Measurements from ENCODE around the gene UQCRQ. TPM values are rescaled to one million over a fixed set of nuclear protein-coding genes. Genes with fewer than 3 reads are reported as not detected.

UQCRQ gene
- total and polyA plus RNA-seq, 3 experiments from 2014 or later, result 595 to 663 (median 615) TPM

DNA sequence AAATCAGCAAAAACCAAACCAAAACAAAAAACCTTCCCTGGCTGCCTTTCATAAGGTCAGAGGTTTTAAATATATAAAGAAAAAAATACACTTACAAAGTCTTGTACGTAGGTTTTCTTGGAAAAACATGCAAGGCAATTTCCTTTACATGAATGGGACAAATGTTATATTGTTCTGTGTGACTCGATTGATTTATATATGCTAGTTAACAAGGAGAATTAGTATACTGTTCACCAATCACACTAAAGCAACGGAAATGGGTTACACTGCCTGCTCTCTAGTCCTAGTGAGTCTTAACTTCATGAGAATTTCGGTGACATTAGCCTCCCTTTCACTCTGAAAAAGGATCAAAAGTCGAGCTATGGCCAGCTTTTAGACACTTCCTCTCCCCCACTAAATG, 5.7 kb upstream of the UQCRQ start:
- Mint-ChIP-seq H3K4me3 (no peak overlapping the region), H3K4me1 (peaks cover 5 to 6% (median 5%) of the 10 kb centered on the region in 3 donors), H3K9me3 (no peaks in the 10 kb centered on the region), H3K36me3 (peaks cover 0 to 4% (median 0%) of the 10 kb centered on the region in 3 donors), H3K27me3 (peaks cover 3 to 9% of the 10 kb centered on the region in 2 donors), H3K27ac (no peak overlapping the region)
- DNase-seq, result no peak
- H3K36me3 ChIP-seq (ENCODE audit: insufficient read depth, low read length), result no peaks in the 10 kb centered on the region
- no peak overlapping the region for H3K27ac ChIP-seq (ENCODE audit: low read depth, low read length)
- ChIA-PET POLR2A (interaction anchor here (0.5 kb wide), 1 partner anchor 19 kb away, joined by 3 read pairs; no protein-coding TSS in a partner anchor), CTCF (interaction anchor here (0.9 kb wide), 1 partner anchor 31 kb away, joined by 4 read pairs; the partner anchor contains the start of gene SHROOM1)
- H3K27me3 ChIP-seq (ENCODE audit: insufficient read depth, low read length, poor library complexity, severe bottlenecking), result no peaks in the 10 kb centered on the region
- H3K4me1 ChIP-seq (ENCODE audit: insufficient read depth, low read length), result peaks cover 5% of the 10 kb centered on the region
- no peak overlapping the region for H3K4me3 ChIP-seq (ENCODE audit: low read length)
- no peaks in the 10 kb centered on the region for H3K9me3 ChIP-seq (ENCODE audit: low read length)

- Mint-ChIP-seq H3K36me3 (peaks cover 0 to 37% (median 3%) of the 10 kb centered on the region in 3 donors), H3K27ac (peak overlapping the region; percentile 92 to 100 (median 100)), H3K4me1 (peaks cover 23 to 37% (median 35%) of the 10 kb centered on the region in 3 donors), H3K27me3 (peaks cover 0 to 2% of the 10 kb centered on the region in 2 donors), H3K9me3 (no peaks in the 10 kb centered on the region), H3K4me3 (peak overlapping the region; percentile 90 to 100 (median 99))
- Histone ChIP-seq H3K4me3 (ENCODE audit: low read length) (peak overlapping the region; percentile 88), H3K27ac (ENCODE audit: low read depth, low read length) (peak overlapping the region; percentile 96), H3K27me3 (ENCODE audit: insufficient read depth, low read length, poor library complexity, severe bottlenecking) (no peaks in the 10 kb centered on the region), H3K9me3 (ENCODE audit: low read length) (no peaks in the 10 kb centered on the region), H3K4me1 (ENCODE audit: insufficient read depth, low read length) (peaks cover 17% of the 10 kb centered on the region), H3K36me3 (ENCODE audit: insufficient read depth, low read length) (no peaks in the 10 kb centered on the region)
- no peak for DNase-seq
- POLR2A ChIA-PET, result interaction anchor here (0.6 to 2.4 kb wide), 3 partner anchors 98 to 186 kb away, joined by 3 to 9 read pairs (median 4); partner anchors contain the start of genes HSPA4 and KIF3A
- CTCF ChIA-PET, result interaction anchor here (0.7 to 1.6 kb wide), 8 partner anchors 17 to 479 kb away, joined by 3 to 4 read pairs (median 3); partner anchors contain the start of gene CCNI2
These were observed 637 bp upstream of the UQCRQ start for GRCh38 chr5:132865668-132866341.

- ChIA-PET POLR2A (interaction anchor here (0.5 to 2.4 kb wide), 4 partner anchors 15 to 185 kb away, joined by 3 to 9 read pairs (median 5); partner anchors contain the start of gene HSPA4), CTCF (interaction anchor here (1.3 to 1.5 kb wide), 2 partner anchors 45 to 480 kb away, joined by 3 to 4 read pairs; no protein-coding TSS in a partner anchor)
- Histone ChIP-seq H3K27ac (ENCODE audit: low read depth, low read length) (peak overlapping the region; percentile 96), H3K4me1 (ENCODE audit: insufficient read depth, low read length) (peaks cover 17% of the 10 kb centered on the region), H3K36me3 (ENCODE audit: insufficient read depth, low read length) (no peaks in the 10 kb centered on the region), H3K27me3 (ENCODE audit: insufficient read depth, low read length, poor library complexity, severe bottlenecking) (no peaks in the 10 kb centered on the region), H3K9me3 (ENCODE audit: low read length) (no peaks in the 10 kb centered on the region), H3K4me3 (ENCODE audit: low read length) (peak overlapping the region; percentile 88)
- peak overlapping the region; percentile 92 to 100 (median 100) for H3K27ac Mint-ChIP-seq
- peak overlapping the region; percentile 90 to 100 (median 99) for H3K4me3 Mint-ChIP-seq
- H3K36me3 Mint-ChIP-seq, result peaks cover 0 to 43% (median 3%) of the 10 kb centered on the region in 3 donors
- H3K4me1 Mint-ChIP-seq, result peaks cover 23 to 37% (median 35%) of the 10 kb centered on the region in 3 donors
- H3K9me3 Mint-ChIP-seq, result no peaks in the 10 kb centered on the region
- no peak for DNase-seq
- H3K27me3 Mint-ChIP-seq, result peaks cover 0 to 2% of the 10 kb centered on the region in 2 donors
These were observed 607 bp downstream of the UQCRQ start for GRCh38 chr5:132867046-132867451.

DNA sequence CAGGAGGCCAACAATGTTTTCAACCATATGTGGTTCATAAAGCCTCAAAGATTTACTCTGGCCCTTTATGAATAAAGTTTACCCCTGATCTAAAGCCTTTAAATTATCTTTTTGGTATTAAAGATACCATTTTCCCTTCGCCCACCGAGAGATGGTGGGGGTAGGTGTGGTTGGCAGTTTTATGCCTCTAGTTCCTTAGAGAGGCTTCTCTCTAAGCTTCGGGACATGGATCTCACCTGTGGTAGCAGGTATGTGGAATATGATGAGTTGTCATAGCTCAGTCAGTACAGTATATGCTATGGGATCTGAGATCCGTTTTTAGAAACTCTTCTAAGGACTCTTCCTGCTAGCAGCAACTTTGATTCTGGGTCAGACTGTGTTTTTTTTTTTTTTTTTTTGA, 2.3 kb downstream of the UQCRQ start:
- Mint-ChIP-seq H3K27ac (peak overlapping the region; percentile 50 to 100 (median 88)), H3K27me3 (peaks cover 0 to 2% of the 10 kb centered on the region in 2 donors), H3K4me1 (peaks cover 26 to 37% (median 35%) of the 10 kb centered on the region in 3 donors), H3K36me3 (peaks cover 0 to 52% (median 3%) of the 10 kb centered on the region in 3 donors), H3K4me3 (peak overlapping the region in 5 of 7 donors; percentile 32 to 99 (median 98)), H3K9me3 (no peaks in the 10 kb centered on the region)
- DNase-seq, result no peak
- Histone ChIP-seq H3K27me3 (ENCODE audit: insufficient read depth, low read length, poor library complexity, severe bottlenecking) (no peaks in the 10 kb centered on the region), H3K4me1 (ENCODE audit: insufficient read depth, low read length) (peaks cover 17% of the 10 kb centered on the region), H3K36me3 (ENCODE audit: insufficient read depth, low read length) (no peaks in the 10 kb centered on the region), H3K27ac (ENCODE audit: low read depth, low read length) (no peak overlapping the region), H3K4me3 (ENCODE audit: low read length) (no peak overlapping the region), H3K9me3 (ENCODE audit: low read length) (no peaks in the 10 kb centered on the region)
- ChIA-PET POLR2A (interaction anchor here (0.6 kb wide), 1 partner anchor 179 kb away, joined by 3 read pairs; no protein-coding TSS in a partner anchor), CTCF (interaction anchor here (0.9 kb wide), 1 partner anchor 11 kb away, joined by 3 read pairs; no protein-coding TSS in a partner anchor)

GRCh38 chr5:132870801-132871200, 4.4 kb downstream of the UQCRQ start:
- Histone ChIP-seq H3K27me3 (ENCODE audit: insufficient read depth, low read length, poor library complexity, severe bottlenecking) (no peaks in the 10 kb centered on the region), H3K9me3 (ENCODE audit: low read length) (no peaks in the 10 kb centered on the region), H3K27ac (ENCODE audit: low read depth, low read length) (no peak overlapping the region), H3K36me3 (ENCODE audit: insufficient read depth, low read length) (no peaks in the 10 kb centered on the region), H3K4me3 (ENCODE audit: low read length) (no peak overlapping the region), H3K4me1 (ENCODE audit: insufficient read depth, low read length) (peaks cover 11% of the 10 kb centered on the region)
- Mint-ChIP-seq H3K4me1 (peaks cover 21 to 30% (median 29%) of the 10 kb centered on the region in 3 donors), H3K27me3 (peaks cover 0 to 2% of the 10 kb centered on the region in 2 donors), H3K27ac (peak overlapping the region in 4 of 8 donors; percentile 48 to 76 (median 62)), H3K4me3 (no peak overlapping the region), H3K36me3 (peaks cover 0 to 65% (median 3%) of the 10 kb centered on the region in 3 donors), H3K9me3 (no peaks in the 10 kb centered on the region)
- ChIA-PET CTCF (no interaction called here), POLR2A (interaction anchor here (0.8 kb wide), 1 partner anchor 94 kb away, joined by 3 read pairs; no protein-coding TSS in a partner anchor)
- no peak for DNase-seq

DNA sequence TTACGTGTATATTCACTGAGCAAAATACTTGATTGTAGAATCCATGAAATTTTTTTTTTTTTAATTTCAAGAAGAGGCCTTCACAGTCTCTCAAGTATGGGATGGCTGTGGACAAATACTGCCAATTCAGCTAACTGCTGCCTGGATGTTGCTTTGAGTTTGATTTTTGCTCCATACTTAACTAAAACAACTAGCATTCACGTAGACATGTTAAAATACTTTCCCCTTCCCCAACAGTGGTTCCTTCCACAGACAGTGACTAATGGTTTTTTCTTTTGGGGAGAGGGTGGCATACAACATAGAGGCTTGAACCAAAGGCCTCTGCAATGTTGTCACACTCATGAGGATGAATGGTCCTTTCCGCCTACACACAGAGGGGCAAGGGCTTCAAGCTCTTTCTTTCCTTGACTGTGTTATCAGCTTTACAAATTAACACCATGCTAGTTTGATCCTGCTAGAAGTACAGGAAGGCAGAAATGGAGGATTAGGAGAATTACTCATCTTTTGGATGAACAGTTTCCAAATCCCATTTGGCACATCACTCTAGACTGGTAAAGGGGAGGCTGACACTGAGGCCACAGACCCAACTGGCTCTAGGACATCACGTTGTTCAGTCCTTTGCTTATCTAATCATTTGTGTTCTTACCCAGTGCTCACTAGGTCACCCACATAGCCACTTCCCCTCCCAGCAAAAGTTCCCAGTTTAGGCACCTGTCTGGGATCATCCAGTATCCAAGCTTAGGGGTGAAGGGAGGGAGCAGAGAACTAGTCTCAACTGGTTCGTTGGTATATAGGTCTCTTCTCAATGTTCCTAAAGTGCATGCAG, 5.2 kb downstream of the UQCRQ start:
- Mint-ChIP-seq H3K4me3 (no peak overlapping the region), H3K4me1 (peaks cover 14 to 22% (median 21%) of the 10 kb centered on the region in 3 donors), H3K9me3 (no peaks in the 10 kb centered on the region), H3K27ac (peak overlapping the region in 2 of 8 donors; percentile 55 to 79), H3K27me3 (no peaks in the 10 kb centered on the region), H3K36me3 (peaks cover 0 to 65% (median 3%) of the 10 kb centered on the region in 3 donors)
- CTCF ChIA-PET, result interaction anchor here (1.5 kb wide), 1 partner anchor 51 kb away, joined by 4 read pairs; no protein-coding TSS in a partner anchor
- Histone ChIP-seq H3K4me1 (ENCODE audit: insufficient read depth, low read length) (peaks cover 9% of the 10 kb centered on the region), H3K4me3 (ENCODE audit: low read length) (no peak overlapping the region), H3K9me3 (ENCODE audit: low read length) (no peaks in the 10 kb centered on the region), H3K27me3 (ENCODE audit: insufficient read depth, low read length, poor library complexity, severe bottlenecking) (no peaks in the 10 kb centered on the region), H3K27ac (ENCODE audit: low read depth, low read length) (no peak overlapping the region), H3K36me3 (ENCODE audit: insufficient read depth, low read length) (no peaks in the 10 kb centered on the region)
- POLR2A ChIA-PET, result interaction anchor here (0.6 kb wide), 1 partner anchor 1090 kb away, joined by 7 read pairs; no protein-coding TSS in a partner anchor
- no peak for DNase-seq

DNA sequence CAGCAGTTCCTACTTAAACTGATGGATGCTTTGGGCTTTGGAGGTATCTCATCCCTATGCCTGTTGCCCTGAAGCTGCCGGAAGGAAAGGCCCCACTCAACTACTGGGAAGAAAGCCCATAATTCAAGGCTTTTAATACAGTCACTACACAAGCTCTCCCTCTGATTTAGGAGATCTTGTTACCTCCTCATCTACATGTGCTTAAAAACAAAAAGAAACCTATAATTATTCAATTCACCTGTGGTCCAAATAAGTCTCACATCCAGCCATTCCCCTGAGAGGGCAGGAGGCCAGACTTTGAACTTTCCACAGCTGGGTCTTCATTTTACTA, 6.3 kb downstream of the UQCRQ start:
- H3K9me3 Mint-ChIP-seq, result no peaks in the 10 kb centered on the region
- peaks cover 0 to 66% (median 3%) of the 10 kb centered on the region in 3 donors for H3K36me3 Mint-ChIP-seq
- H3K27me3 Mint-ChIP-seq, result no peaks in the 10 kb centered on the region
- Histone ChIP-seq H3K4me1 (ENCODE audit: insufficient read depth, low read length) (peaks cover under 1% of the 10 kb centered on the region), H3K9me3 (ENCODE audit: low read length) (no peaks in the 10 kb centered on the region), H3K27ac (ENCODE audit: low read depth, low read length) (no peak overlapping the region), H3K27me3 (ENCODE audit: insufficient read depth, low read length, poor library complexity, severe bottlenecking) (no peaks in the 10 kb centered on the region), H3K36me3 (ENCODE audit: insufficient read depth, low read length) (no peaks in the 10 kb centered on the region), H3K4me3 (ENCODE audit: low read length) (no peak overlapping the region)
- POLR2A ChIA-PET, result no interaction called here
- peak overlapping the region in 7 of 8 donors; percentile 3 to 73 (median 17) for H3K27ac Mint-ChIP-seq
- no peak for DNase-seq
- H3K4me3 Mint-ChIP-seq, result no peak overlapping the region
- H3K4me1 Mint-ChIP-seq, result peaks cover 6 to 14% (median 11%) of the 10 kb centered on the region in 3 donors
- CTCF ChIA-PET, result interaction anchor here (2.1 kb wide), 1 partner anchor 43 kb away, joined by 7 read pairs; the partner anchor contains the start of gene SHROOM1

Data from CD8-positive, alpha-beta memory T cell (primary cell).